Measurements from ENCODE around the gene DEXI. TPM values are rescaled to one million over a fixed set of nuclear protein-coding genes. Genes with fewer than 3 reads are reported as not detected.

The DEXI gene
- total and polyA plus RNA-seq, 2 experiments from 2014 or later = 92.1 to 115 TPM

- Histone ChIP-seq H3K27ac (no peak overlapping the region), H3K4me1 (ENCODE audit: low read depth) (no peaks in the 10 kb centered on the region), H3K4me3 (no peak overlapping the region), H3K36me3 (no peaks in the 10 kb centered on the region), H3K9me3 (ENCODE audit: low read depth) (no peaks in the 10 kb centered on the region), H3K27me3 (no peaks in the 10 kb centered on the region)
- DNase-seq (ENCODE audit: low read depth in 1 of 2, low spot score in 1 of 2) = peak in 1 of 2 donors; percentile 54
- TF ChIP-seq CTCF (IDR thresholded peaks at IDR 0.05; ENCODE audit: low read depth, low read length) = no peak
Measured at GRCh38 chr16:10922328-10923145, 19.7 kb downstream of the DEXI start.

- Histone ChIP-seq H3K4me1 (ENCODE audit: low read depth) (no peaks in the 10 kb centered on the region), H3K27ac (no peak overlapping the region), H3K36me3 (no peaks in the 10 kb centered on the region), H3K9me3 (ENCODE audit: low read depth) (no peaks in the 10 kb centered on the region), H3K27me3 (no peaks in the 10 kb centered on the region), H3K4me3 (no peak overlapping the region)
- TF ChIP-seq CTCF (IDR thresholded peaks at IDR 0.05; ENCODE audit: low read depth, low read length) = no peak
- peak in 1 of 2 donors; percentile 40 for DNase-seq (ENCODE audit: low read depth in 1 of 2, low spot score in 1 of 2)
Measured at GRCh38 chr16:10921536-10922327, 20.5 kb downstream of the DEXI start.

- TF ChIP-seq CTCF (IDR thresholded peaks at IDR 0.05; ENCODE audit: low read depth, low read length) = no peak
- Histone ChIP-seq H3K4me3 (no peak overlapping the region), H3K9me3 (ENCODE audit: low read depth) (no peaks in the 10 kb centered on the region), H3K4me1 (ENCODE audit: low read depth) (no peaks in the 10 kb centered on the region), H3K27me3 (no peaks in the 10 kb centered on the region), H3K36me3 (no peaks in the 10 kb centered on the region), H3K27ac (no peak overlapping the region)
- no peak for DNase-seq (ENCODE audit: low read depth in 1 of 2, low spot score in 1 of 2)
Measured at GRCh38 chr16:10920726-10921427, 21.4 kb downstream of the DEXI start.

GRCh38 chr16:10919003-10919351 lies 23.3 kb downstream of the DEXI start:
- no peak overlapping the region for H3K4me3 ChIP-seq
- no peak for DNase-seq (ENCODE audit: low read depth in 1 of 2, low spot score in 1 of 2)
- TF ChIP-seq CTCF (IDR thresholded peaks at IDR 0.05; ENCODE audit: low read depth, low read length) = no peak
- no peaks in the 10 kb centered on the region for H3K4me1 ChIP-seq (ENCODE audit: low read depth)
- H3K27ac ChIP-seq = no peak overlapping the region
- no peaks in the 10 kb centered on the region for H3K36me3 ChIP-seq
- no peaks in the 10 kb centered on the region for H3K9me3 ChIP-seq (ENCODE audit: low read depth)
- H3K27me3 ChIP-seq = no peaks in the 10 kb centered on the region

- Histone ChIP-seq H3K36me3 (no peaks in the 10 kb centered on the region), H3K27me3 (no peaks in the 10 kb centered on the region), H3K9me3 (ENCODE audit: low read depth) (no peaks in the 10 kb centered on the region), H3K4me3 (no peak overlapping the region), H3K27ac (no peak overlapping the region), H3K4me1 (ENCODE audit: low read depth) (no peaks in the 10 kb centered on the region)
- peak; percentile 92 to 97 for DNase-seq (ENCODE audit: low read depth in 1 of 2, low spot score in 1 of 2)
- peak; percentile 100 for TF ChIP-seq CTCF (IDR thresholded peaks at IDR 0.05; ENCODE audit: low read depth, low read length)
Measured at GRCh38 chr16:10918294-10919002, 23.8 kb downstream of the DEXI start.
